Measurements from ENCODE around the gene STEEP1.
A peak's percentile ranks its signal among the peaks of the same experiment; 100 is the strongest.
"Not testable (repeated sequence)": the region's sequence is repeated elsewhere in the genome, so short reads cannot be mapped to it uniquely, and the experiment has no call there.

STEEP1 gene

DNA sequence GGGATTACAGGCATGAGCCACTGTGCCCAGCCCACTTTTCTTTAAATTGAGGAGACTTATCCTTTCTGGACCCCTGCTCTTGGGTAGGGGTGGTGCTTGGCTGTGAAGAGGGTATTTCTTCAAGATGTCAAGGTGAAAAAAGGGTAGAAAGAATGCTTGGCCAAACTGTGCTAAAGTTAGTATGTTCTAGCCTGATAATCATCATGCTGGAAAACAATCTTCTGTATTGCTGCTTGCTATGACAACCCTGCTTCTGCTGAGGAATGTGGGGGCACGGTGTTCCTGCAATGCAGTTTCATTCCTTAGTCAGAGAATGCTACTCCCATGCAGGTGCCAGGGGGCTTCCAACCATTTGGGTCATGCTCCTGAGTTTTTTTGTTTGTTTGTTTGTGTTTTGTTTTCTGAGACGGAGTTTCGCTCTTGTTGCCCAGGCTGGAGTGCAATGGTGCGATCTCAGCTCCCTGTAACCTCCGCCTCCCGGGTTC, 5.2 kb upstream of the STEEP1 start:
- no peak overlapping the region for H3K27ac Mint-ChIP-seq

DNA sequence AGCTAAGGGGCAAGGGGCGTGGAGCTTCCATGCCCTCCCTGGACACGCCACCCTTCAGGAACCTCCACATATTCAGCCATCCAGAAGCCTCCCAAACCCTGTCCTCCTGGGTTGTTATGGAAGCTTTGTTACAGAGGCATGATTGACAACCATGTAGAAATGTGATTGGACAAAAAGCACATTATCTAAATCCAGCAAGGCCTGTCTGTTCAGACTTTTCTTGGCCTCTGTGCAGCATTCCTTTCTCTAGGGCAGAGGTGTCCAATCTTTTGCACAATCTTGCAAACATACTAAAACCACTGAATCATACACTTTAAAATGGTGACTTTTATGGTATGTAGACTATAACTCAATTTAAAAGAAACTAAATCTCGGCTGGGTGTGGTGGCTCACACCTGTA, 12.7 kb downstream of the STEEP1 start:
- DNase-seq = no peak
- no peaks in the 10 kb centered on the region for H3K4me1 Mint-ChIP-seq
- H3K9me3 Mint-ChIP-seq = no peaks in the 10 kb centered on the region
- ATAC-seq = no peak
- H3K27ac Mint-ChIP-seq = no peak overlapping the region
- H3K4me3 Mint-ChIP-seq = no peak overlapping the region
- no peaks in the 10 kb centered on the region for H3K27me3 Mint-ChIP-seq

More for the DNA sequence above, 5.2 kb upstream of the STEEP1 start:
- no peak overlapping the region for H3K4me3 Mint-ChIP-seq
- peaks cover 9% of the 10 kb centered on the region for H3K4me1 Mint-ChIP-seq
- ATAC-seq (no peak), DNase-seq (no peak)
- no peaks in the 10 kb centered on the region for H3K9me3 Mint-ChIP-seq
- H3K27me3 Mint-ChIP-seq = no peaks in the 10 kb centered on the region

DNA sequence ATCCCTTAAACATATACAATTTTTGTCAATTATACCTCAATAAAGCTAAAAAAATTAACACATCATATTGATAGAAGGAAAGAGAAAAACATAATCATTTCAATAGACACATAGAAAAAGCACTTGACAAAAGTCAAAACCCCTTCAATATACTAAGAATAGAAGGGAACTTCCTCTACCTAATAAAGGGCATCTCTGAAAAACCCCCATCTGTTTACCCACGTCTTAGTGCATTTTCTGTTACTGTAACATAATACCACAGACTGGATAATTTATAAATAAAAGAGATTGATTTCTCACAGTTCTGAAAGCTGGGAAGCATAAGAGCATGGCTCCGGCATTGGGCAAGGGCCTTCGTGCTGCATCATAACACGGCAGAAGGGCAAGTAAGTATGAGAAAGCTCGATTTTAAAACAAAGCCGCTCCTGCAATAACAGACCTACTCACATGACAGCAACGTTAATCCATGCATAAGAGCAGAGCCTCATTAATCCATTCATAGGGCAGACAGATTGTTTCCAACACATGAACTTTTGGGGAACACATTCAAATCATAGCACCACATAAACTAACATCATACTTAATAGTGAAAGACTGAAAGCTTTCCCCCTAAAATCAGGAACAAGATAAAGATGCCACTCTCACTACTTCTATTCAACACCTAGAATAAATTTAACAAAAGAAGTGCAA, 15.7 kb downstream of the STEEP1 start:
- ATAC-seq = no peak
- Mint-ChIP-seq H3K9me3 (no peaks in the 10 kb centered on the region), H3K4me3 (no peak overlapping the region), H3K4me1 (no peaks in the 10 kb centered on the region), H3K27me3 (no peaks in the 10 kb centered on the region), H3K27ac (peak overlapping the region in 1 of 2 donors; percentile 46)
- DNase-seq = no peak

DNA sequence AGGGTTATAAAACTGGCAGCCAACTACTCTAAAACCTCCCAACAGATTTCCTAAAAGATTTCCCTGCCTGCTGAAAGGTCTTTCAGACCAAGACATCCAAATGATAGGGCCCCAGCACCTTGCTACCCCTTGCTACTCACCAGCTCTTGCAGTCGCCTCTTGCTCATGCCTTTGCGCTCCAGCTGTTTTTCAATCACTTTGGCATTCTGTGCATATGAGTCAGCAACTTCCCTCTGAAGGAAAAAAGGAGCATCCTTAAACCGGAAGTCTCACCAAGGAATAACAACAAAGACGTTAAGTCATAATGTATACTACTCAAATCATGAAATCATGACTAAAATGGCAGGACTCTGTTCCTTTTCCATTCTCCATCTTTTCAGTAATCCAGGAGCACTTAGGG, 24.0 kb downstream of the STEEP1 start:
- Mint-ChIP-seq H3K27me3 (no peaks in the 10 kb centered on the region), H3K4me3 (no peak overlapping the region), H3K27ac (no peak overlapping the region), H3K4me1 (no peaks in the 10 kb centered on the region), H3K9me3 (no peaks in the 10 kb centered on the region)
- ATAC-seq (no peak), DNase-seq (no peak)

DNA sequence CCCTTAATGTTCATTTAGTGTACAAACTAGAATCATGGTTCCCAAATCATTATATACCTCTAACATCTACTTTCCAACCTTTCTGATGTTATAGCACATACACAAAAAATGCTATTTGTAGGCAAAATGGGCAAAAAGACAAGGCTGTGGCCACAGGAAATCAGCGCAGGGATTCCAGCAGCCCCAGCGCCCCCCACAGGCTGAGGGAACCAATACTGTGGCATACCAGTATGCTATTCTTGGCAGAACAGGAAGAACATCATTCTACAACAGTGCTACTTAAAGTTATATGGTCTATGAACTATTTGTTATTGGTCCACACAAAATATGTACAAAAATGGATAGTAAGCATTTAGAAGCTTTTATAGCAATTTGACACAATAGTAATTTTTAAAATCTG, 25.3 kb downstream of the STEEP1 start:
- no peak overlapping the region for H3K27ac Mint-ChIP-seq
- no peak for ATAC-seq
- no peaks in the 10 kb centered on the region for H3K4me1 Mint-ChIP-seq
- no peaks in the 10 kb centered on the region for H3K9me3 Mint-ChIP-seq
- H3K27me3 Mint-ChIP-seq = no peaks in the 10 kb centered on the region
- DNase-seq = no peak
- H3K4me3 Mint-ChIP-seq = no peak overlapping the region

DNA sequence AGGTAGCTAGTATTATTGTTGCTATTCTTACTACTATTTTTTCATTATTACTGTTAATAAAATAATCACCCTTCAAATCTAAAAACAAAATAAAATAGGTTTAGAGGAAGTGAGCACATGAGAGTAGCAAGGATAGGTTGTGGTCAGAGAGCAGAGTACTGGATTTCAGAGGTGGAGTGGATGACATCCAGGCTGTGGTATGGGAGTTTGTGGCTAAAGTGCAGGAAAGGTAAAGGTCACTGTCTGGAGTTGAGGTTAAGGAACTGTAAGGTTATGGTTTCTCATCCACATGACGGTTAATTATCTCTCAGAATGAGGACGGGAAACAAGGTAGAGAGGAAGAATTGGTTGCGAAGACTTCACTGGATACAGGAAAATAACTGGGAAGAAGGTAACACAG, 27.7 kb downstream of the STEEP1 start:
- Mint-ChIP-seq H3K27ac (no peak overlapping the region), H3K9me3 (no peaks in the 10 kb centered on the region), H3K27me3 (no peaks in the 10 kb centered on the region), H3K4me1 (no peaks in the 10 kb centered on the region), H3K4me3 (no peak overlapping the region)
- DNase-seq (no peak), ATAC-seq (no peak)

DNA sequence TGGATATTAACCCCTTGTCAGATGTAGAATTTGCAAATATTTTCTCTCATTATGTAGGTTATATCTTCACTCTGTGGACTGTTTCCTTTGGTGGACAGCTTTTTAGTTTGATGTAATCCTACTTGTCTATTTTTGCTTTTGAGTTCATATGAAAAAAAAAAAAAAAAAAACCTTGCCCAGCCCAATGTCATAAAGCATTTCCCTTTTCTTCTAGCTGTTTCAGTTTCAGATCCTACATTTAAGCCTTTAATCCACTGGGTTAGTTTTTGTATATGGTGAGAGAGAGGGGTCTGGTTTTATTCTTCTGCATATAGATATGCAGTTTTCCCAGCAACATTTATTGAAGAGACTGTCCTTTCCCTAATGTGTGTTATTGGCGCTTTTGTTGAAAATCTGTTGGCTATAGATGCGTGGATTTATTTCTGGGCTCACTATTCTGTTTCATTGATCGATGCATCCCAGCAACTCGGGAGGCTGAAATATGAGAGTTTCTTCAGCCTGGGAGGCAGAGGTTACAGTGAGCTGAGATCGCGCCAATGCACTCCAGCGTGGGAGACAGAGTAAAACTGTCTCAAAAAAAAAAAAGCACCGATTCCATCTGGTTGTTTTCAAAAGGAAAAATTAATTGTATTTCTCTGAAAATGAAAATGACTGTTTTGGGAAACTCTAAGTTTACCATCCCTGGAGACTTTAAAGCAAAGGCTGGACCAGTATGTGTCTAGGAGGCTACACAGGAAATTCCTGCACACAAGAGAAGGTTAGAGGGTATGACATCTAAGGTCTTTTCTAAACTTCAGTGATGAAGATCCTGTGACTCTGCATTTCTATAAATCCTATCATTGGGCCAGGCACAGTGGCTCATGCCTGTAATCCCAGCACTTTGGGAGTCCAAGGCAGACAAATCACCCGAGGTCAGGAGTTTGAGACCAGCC, 35.6 kb downstream of the STEEP1 start:
- Mint-ChIP-seq H3K4me3 (no peak overlapping the region), H3K27ac (no peak overlapping the region), H3K27me3 (no peaks in the 10 kb centered on the region), H3K4me1 (no peaks in the 10 kb centered on the region), H3K9me3 (no peaks in the 10 kb centered on the region)
- ATAC-seq (no peak), DNase-seq (no peak)

DNA sequence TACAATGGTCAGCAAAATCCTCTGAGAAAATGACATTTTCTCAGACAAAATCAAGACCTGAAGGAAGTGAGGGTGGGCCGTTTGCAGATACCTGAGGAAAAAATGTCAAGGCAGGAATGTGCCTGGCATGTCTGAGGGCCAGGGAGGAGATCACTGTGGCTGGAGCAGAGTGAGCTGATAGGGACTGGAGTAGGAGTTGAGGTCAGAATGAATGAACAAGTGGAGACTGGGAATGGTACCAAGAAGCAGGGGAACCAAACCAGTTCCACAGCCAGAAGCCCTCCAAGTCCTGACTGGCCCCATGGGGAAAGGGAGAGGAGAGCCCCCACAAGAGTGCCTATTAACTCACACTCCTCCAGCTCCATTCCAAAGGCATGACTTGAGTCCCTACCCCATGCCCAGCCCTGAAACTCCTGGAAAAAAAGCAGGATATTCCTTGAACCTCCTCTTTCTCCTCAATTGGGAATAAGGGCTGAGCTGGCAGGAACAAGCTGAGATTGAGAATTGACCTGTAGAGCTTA, 41.5 kb downstream of the STEEP1 start:
- ATAC-seq = no peak

DNA sequence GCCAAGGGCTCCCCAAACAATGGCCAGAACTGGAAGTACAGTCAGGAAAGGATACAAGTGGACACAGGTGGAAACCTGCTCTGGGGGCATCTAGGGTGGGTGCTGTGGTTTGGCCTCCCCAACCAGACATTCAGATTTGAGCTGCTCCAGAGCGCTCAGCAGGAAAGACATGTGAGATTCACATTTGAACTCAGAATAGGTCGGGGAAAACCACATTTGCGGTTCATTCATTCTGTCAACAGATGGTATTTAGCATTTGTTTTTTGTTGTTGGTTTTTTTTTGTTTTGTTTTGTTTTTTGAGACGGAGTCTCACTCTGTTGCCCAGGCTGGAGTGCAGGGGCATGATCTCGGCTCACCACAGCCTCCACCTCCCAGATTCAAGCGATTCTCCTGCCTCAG, 44.0 kb downstream of the STEEP1 start:
- Mint-ChIP-seq H3K27me3 (no peaks in the 10 kb centered on the region), H3K4me1 (peaks cover 4% of the 10 kb centered on the region), H3K27ac (no peak overlapping the region), H3K4me3 (no peak overlapping the region), H3K9me3 (no peaks in the 10 kb centered on the region)
- ATAC-seq = no peak
- no peak for DNase-seq

More for the DNA sequence above, 41.5 kb downstream of the STEEP1 start:
- Mint-ChIP-seq H3K9me3 (no peaks in the 10 kb centered on the region), H3K4me1 (no peaks in the 10 kb centered on the region), H3K27ac (peak overlapping the region in 1 of 2 donors; percentile 57), H3K4me3 (no peak overlapping the region), H3K27me3 (no peaks in the 10 kb centered on the region)
- no peak for DNase-seq

DNA sequence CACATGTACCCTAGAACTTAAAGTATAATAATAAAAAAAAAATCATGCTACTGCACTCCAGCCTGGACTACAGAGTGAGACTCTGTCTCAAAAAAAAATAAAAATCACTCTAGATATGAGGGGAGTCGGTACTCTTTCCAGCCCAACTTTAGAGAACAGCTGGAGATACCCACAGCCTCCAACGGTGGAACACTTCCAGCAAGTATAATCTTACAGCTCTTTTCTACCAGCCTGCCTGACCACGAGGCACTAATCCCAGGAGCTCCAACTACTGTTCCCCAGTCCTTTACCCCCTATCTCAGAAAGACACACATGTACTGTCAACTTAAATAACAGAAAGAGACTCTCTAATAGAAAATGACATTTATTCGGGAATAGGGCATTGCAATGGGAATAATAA, 46.8 kb downstream of the STEEP1 start:
- no peak for ATAC-seq
- Mint-ChIP-seq H3K27me3 (no peaks in the 10 kb centered on the region), H3K4me1 (peaks cover 6% of the 10 kb centered on the region), H3K9me3 (no peaks in the 10 kb centered on the region), H3K4me3 (no peak overlapping the region), H3K27ac (no peak overlapping the region)
- no peak for DNase-seq

DNA sequence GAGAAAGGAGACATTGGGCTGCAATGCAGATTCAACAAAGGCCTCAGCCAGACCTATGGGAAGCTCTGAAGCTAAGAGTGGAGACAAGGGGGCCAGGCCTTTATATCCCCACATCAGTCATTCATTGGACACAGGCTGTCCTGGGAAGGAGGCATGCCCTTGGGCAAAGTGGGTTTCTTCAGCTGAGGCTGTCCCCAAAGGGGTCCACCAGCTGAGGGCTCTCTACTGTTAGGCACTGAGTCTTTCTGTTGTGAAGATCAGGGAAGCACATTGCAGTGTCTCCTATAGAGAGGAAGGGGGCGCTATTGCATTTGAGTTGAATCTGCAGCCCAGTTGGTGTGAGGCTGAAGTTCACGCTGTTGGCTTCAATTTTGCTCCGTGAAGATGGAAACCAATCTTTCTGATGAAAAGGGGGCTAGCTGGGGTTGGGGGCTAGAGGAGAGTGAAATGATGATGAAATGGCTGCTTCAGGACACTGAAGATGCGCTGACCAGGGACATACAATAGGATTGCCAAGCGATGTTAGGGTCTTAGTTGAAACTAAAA, 49.0 kb downstream of the STEEP1 start:
- Mint-ChIP-seq H3K4me1 (peaks cover 6% of the 10 kb centered on the region), H3K9me3 (no peaks in the 10 kb centered on the region), H3K4me3 (no peak overlapping the region), H3K27me3 (no peaks in the 10 kb centered on the region), H3K27ac (peak overlapping the region in 1 of 2 donors; percentile 90)
- ATAC-seq (peak; percentile 87), DNase-seq (peak; percentile 38 to 41)

DNA sequence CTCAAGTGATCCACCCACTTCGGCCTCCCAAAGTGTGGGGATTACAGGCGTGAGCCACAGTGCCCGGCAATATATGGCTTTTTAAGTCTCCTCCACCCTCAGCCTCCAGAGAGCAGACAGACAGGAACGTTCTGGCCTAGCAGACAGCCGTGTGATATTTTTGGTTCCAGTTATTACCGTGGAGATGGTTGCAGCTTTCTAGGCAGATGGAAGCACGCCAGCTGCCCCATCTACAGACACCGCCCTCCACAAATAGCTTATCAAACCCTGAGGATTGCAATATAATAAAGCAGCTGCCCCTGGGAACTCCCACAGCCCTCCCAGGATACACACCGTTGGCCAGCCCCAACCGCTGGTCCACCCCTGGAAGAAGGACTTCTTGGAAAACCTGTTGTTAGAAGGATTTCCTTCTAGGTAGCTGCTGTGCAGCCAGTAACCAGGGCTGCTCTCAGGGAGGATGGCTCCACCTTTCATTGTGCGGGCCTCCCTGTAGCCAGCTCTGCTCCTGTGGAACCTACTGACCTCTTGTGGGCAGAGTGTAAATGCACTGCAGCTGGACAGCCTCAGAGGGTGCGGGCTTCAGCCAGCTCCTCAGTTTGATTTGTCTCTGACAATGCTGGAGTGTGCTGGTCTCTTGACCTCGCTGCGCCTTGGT, 52.9 kb downstream of the STEEP1 start:
- peaks cover 6% of the 10 kb centered on the region for H3K4me1 Mint-ChIP-seq
- H3K27me3 Mint-ChIP-seq = no peaks in the 10 kb centered on the region
- no peak overlapping the region for H3K27ac Mint-ChIP-seq
- H3K9me3 Mint-ChIP-seq = no peaks in the 10 kb centered on the region
- DNase-seq (peak in 1 of 2 donors; percentile 10), ATAC-seq (peak; percentile 69)
- no peak overlapping the region for H3K4me3 Mint-ChIP-seq

DNA sequence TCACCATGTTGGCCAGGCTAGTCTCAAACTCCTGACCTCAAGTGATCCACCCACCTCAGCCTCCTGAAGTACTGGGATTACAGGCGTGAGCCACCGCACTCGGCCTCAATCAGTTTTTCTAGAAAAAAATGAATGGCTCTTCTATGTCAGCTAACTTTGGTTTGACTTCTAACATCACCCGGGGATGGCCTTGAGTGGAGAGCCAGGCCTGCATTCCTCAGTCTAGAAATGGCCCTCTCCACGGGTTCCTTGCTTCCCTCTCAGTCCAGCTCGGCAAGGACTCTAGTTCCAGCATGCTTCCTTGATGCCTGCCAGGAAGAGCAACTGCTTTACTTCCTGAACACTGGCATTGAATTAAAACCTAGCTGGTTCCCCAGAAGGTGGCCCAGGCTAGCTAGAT, 58.0 kb downstream of the STEEP1 start:
- H3K27ac Mint-ChIP-seq = no peak overlapping the region
- no peaks in the 10 kb centered on the region for H3K9me3 Mint-ChIP-seq
- no peak for ATAC-seq
- no peak overlapping the region for H3K4me3 Mint-ChIP-seq
- H3K4me1 Mint-ChIP-seq = peaks cover 6% of the 10 kb centered on the region
- no peak for DNase-seq
- H3K27me3 Mint-ChIP-seq = no peaks in the 10 kb centered on the region

DNA sequence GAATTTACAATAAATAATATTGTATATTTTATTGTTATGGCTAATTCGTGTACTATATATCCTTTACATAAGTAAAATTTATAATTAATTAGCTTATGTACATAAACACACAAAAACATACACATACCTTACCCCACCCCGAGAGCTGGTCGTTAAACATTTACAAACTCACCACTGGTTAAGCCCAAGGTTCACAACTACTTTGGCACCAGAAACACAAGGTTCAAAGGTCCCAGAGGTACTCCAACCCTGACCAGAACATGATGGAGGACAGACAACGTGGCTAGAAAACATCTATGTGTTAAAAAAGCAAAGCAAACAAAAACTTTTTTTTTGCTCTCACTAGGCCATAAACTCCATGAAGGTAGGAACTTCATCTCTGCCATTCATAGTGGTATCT, 59.3 kb downstream of the STEEP1 start:
- no peak overlapping the region for H3K4me3 Mint-ChIP-seq
- no peak for ATAC-seq
- H3K27me3 Mint-ChIP-seq = no peaks in the 10 kb centered on the region
- H3K27ac Mint-ChIP-seq = no peak overlapping the region
- peaks cover 6% of the 10 kb centered on the region for H3K4me1 Mint-ChIP-seq
- H3K9me3 Mint-ChIP-seq = no peaks in the 10 kb centered on the region
- no peak for DNase-seq

DNA sequence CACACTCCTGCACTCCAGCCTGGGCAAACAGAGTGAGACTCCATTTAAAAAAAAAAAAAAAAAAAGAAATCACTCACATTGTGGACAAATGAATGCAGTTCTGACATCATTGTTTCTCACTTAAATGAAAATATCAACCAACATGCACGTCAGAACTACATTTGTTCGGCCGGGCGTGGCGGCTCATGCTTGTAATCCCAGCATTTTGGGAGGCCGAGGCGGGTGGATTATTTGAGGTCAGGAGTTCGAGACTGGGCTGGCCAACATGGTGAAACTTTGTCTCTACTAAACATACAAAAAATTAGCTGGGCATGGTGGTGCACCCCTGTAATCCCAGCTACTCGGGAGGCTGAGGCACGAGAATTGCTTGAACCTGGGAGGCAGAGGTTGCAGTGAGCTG, 60.1 kb downstream of the STEEP1 start:
- ATAC-seq, H3K4me1 Mint-ChIP-seq, H3K27ac Mint-ChIP-seq, H3K27me3 Mint-ChIP-seq, DNase-seq, H3K9me3 Mint-ChIP-seq, H3K4me3 Mint-ChIP-seq: not testable (repeated sequence)

Measured in stimulated activated naive CD8-positive, alpha-beta T cell treated with anti-CD3 and anti-CD28 coated beads, Interleukin-15, amount 100 ng/mL, for 72 hours (primary cell).